Measurements from ENCODE around the gene CLTB. TPM values are rescaled to one million over a fixed set of nuclear protein-coding genes. Genes with fewer than 3 reads are reported as not detected.

The CLTB gene
- total and polyA plus RNA-seq, 2 of the 13 experiments (the other 11 are each of a cell fraction or from before 2014, with no cell fraction given): 23.3 to 33.8 TPM

DNA sequence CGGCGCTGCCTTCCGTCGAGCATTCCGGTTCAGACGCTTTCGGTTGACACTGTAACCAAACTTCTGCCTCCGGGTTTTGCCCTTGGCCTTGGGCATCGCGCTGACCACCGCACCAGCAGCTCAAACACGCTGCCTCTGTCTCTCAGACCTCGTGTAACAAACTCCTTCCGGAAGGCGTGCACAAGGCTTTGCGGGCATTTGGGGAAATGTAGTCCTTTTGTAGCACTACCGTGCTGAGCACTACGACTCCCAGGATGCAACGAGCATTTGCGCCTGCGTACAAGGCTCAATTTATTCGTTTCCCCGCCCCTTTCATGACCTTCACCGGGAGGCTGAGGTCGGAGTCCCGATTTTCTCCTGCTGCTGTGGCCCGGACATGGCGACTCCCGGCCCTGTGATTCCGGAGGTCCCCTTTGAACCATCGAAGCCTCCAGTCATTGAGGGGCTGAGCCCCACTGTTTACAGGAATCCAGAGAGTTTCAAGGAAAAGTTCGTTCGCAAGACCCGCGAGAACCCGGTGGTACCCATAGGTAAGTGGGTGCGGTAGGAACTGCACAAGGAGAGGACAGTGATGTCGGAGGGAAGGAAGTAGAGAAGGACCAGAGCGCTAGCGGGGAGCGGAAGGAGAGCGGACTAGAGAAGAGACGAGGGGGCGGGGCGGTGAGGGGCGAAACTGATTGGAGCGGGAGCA lies 27.8 kb downstream of the CLTB start, which contains the start of the genes HIGD2A and NOP16 (continued):
- TF ChIP-seq HMG20A (CRISPR knock-in tag; IDR thresholded peaks at IDR 0.05; ENCODE audit: borderline replicate concordance) (no peak), SIN3B (IDR thresholded peaks at IDR 0.05; ENCODE audit: low read length) (peak; percentile 76; the same call in 1 of the 2 replicates), ZNF24 (IDR thresholded peaks at IDR 0.05) (0 out of 2 replicates have a peak, but pooled peaks have one; percentile 39), PRPF4 (IDR thresholded peaks at IDR 0.05; ENCODE audit: low read depth, low read length, poor library complexity, severe bottlenecking) (no peak), ZNF34 (CRISPR knock-in tag; IDR thresholded peaks at IDR 0.05; ENCODE audit: borderline replicate concordance) (peak; percentile 45; the same call in 1 of the 2 replicates), FOXJ3 (CRISPR knock-in tag; IDR thresholded peaks at IDR 0.05; ENCODE audit: borderline replicate concordance) (no peak), ERF (CRISPR knock-in tag; IDR thresholded peaks at IDR 0.05) (peak; percentile 77), ATF7-NPFF (CRISPR knock-in tag; IDR thresholded peaks at IDR 0.05; ENCODE audit: low read depth) (no peak; the same call in none of the 2 replicates), SP5 (CRISPR knock-in tag; IDR thresholded peaks at IDR 0.05; ENCODE audit: borderline replicate concordance, low read depth) (peak; percentile 39; the same call in 1 of the 2 replicates), AGO2 (optimal IDR thresholded peaks at IDR 0.05; ENCODE audit: low read depth, low read length) (no peak), ISL2 (CRISPR knock-in tag; IDR thresholded peaks at IDR 0.05) (0 out of 2 replicates have a peak, but pooled peaks have one; percentile 20), TARDBP (CRISPR knock-in tag; IDR thresholded peaks at IDR 0.05) (peak; percentile 79), ZNF558 (CRISPR knock-in tag; IDR thresholded peaks at IDR 0.05; ENCODE audit: borderline replicate concordance) (no peak; the same call in 1 of the 2 replicates), PHF21A (CRISPR knock-in tag; IDR thresholded peaks at IDR 0.05) (peak; percentile 87), ZNF12 (CRISPR knock-in tag; IDR thresholded peaks at IDR 0.05) (no peak; the same call in 1 of the 2 replicates), SIX4 (CRISPR knock-in tag; IDR thresholded peaks at IDR 0.05) (peak; percentile 26)
- TF ChIP-seq, protein P1, sequence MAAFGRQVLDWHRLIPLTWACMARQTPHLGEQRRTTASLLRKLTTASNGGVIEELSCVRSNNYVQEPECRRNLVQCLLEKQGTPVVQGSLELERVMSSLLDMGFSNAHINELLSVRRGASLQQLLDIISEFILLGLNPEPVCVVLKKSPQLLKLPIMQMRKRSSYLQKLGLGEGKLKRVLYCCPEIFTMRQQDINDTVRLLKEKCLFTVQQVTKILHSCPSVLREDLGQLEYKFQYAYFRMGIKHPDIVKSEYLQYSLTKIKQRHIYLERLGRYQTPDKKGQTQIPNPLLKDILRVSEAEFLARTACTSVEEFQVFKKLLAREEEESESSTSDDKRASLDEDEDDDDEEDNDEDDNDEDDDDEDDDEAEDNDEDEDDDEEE (CRISPR knock-in tag; IDR thresholded peaks at IDR 0.05): no peak
- TF ChIP-seq, protein P2, sequence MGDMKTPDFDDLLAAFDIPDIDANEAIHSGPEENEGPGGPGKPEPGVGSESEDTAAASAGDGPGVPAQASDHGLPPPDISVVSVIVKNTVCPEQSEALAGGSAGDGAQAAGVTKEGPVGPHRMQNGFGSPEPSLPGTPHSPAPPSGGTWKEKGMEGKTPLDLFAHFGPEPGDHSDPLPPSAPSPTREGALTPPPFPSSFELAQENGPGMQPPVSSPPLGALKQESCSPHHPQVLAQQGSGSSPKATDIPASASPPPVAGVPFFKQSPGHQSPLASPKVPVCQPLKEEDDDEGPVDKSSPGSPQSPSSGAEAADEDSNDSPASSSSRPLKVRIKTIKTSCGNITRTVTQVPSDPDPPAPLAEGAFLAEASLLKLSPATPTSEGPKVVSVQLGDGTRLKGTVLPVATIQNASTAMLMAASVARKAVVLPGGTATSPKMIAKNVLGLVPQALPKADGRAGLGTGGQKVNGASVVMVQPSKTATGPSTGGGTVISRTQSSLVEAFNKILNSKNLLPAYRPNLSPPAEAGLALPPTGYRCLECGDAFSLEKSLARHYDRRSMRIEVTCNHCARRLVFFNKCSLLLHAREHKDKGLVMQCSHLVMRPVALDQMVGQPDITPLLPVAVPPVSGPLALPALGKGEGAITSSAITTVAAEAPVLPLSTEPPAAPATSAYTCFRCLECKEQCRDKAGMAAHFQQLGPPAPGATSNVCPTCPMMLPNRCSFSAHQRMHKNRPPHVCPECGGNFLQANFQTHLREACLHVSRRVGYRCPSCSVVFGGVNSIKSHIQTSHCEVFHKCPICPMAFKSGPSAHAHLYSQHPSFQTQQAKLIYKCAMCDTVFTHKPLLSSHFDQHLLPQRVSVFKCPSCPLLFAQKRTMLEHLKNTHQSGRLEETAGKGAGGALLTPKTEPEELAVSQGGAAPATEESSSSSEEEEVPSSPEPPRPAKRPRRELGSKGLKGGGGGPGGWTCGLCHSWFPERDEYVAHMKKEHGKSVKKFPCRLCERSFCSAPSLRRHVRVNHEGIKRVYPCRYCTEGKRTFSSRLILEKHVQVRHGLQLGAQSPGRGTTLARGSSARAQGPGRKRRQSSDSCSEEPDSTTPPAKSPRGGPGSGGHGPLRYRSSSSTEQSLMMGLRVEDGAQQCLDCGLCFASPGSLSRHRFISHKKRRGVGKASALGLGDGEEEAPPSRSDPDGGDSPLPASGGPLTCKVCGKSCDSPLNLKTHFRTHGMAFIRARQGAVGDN (CRISPR knock-in tag; IDR thresholded peaks at IDR 0.05): peak; percentile 97
- TF ChIP-seq, protein P3, sequence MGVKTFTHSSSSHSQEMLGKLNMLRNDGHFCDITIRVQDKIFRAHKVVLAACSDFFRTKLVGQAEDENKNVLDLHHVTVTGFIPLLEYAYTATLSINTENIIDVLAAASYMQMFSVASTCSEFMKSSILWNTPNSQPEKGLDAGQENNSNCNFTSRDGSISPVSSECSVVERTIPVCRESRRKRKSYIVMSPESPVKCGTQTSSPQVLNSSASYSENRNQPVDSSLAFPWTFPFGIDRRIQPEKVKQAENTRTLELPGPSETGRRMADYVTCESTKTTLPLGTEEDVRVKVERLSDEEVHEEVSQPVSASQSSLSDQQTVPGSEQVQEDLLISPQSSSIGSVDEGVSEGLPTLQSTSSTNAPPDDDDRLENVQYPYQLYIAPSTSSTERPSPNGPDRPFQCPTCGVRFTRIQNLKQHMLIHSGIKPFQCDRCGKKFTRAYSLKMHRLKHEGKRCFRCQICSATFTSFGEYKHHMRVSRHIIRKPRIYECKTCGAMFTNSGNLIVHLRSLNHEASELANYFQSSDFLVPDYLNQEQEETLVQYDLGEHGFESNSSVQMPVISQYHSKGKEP (CRISPR knock-in tag; IDR thresholded peaks at IDR 0.05): 0 out of 2 replicates have a peak, but pooled peaks have one; percentile 38
- TF ChIP-seq, protein P4, sequence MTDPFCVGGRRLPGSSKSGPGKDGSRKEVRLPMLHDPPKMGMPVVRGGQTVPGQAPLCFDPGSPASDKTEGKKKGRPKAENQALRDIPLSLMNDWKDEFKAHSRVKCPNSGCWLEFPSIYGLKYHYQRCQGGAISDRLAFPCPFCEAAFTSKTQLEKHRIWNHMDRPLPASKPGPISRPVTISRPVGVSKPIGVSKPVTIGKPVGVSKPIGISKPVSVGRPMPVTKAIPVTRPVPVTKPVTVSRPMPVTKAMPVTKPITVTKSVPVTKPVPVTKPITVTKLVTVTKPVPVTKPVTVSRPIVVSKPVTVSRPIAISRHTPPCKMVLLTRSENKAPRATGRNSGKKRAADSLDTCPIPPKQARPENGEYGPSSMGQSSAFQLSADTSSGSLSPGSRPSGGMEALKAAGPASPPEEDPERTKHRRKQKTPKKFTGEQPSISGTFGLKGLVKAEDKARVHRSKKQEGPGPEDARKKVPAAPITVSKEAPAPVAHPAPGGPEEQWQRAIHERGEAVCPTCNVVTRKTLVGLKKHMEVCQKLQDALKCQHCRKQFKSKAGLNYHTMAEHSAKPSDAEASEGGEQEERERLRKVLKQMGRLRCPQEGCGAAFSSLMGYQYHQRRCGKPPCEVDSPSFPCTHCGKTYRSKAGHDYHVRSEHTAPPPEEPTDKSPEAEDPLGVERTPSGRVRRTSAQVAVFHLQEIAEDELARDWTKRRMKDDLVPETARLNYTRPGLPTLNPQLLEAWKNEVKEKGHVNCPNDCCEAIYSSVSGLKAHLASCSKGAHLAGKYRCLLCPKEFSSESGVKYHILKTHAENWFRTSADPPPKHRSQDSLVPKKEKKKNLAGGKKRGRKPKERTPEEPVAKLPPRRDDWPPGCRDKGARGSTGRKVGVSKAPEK (CRISPR knock-in tag; IDR thresholded peaks at IDR 0.05; ENCODE audit: borderline replicate concordance): peak; percentile 72; the same call in 1 of the 2 replicates

All from HepG2 (cell line).